Upper lobe of left lung (tissue), 6 donors: Measurements from ENCODE around the gene CLDN1. TPM values are rescaled to one million over a fixed set of nuclear protein-coding genes. Genes with fewer than 3 reads are reported as not detected.

Experiments
- ATAC-seq, 2 donors: fragments of 200-7000 bp; cut with Tn5 transposase; one replicate each; pipeline ENCODE4 v1.9.1; 2022; ENCODE audit warnings: mild to moderate bottlenecking in 2 of 2, moderate library complexity in 2 of 2; ENCODE audit not compliant: low FRiP score in 2 of 2
- DNase-seq, 2 donors: peaks; one replicate each; pipeline ENCODE4 v3.0.0-alpha.2; 2019 to 2020
- H3K27ac ChIP-seq, 4 donors: fragments of 200-600 bp; sonication (generic); one replicate each; pipeline ENCODE4 v1.5.1; 2016 to 2019
- H3K27me3 ChIP-seq, 4 donors: fragments of 200-600 bp; sonication (generic); one replicate each; pipeline ENCODE4 v1.5.1; 2017 to 2019
- H3K36me3 ChIP-seq, 4 donors: fragments of 200-600 bp; sonication (generic); one replicate each; pipeline ENCODE4 v1.5.1; 2016 to 2019
- H3K4me1 ChIP-seq, 4 donors: fragments of 200-600 bp; sonication (generic); one replicate each; pipeline ENCODE4 v1.5.1; 2018 to 2019
- H3K4me3 ChIP-seq, 4 donors: fragments of 200-600 bp; sonication (generic); one replicate each; pipeline ENCODE4 v1.5.1; 2017 to 2019; ENCODE audit warnings: mild to moderate bottlenecking in 2 of 4, moderate library complexity in 1 of 4
- H3K9me3 ChIP-seq, 4 donors: fragments of 200-600 bp; sonication (generic); one replicate each; pipeline ENCODE4 v1.5.1; 2018 to 2019
- CTCF ChIP-seq, 6 experiments: fragments of 450-650 bp in 4 of 6; fragments of 200-600 bp in 2 of 6; sonication (generic) in 2 of 6; IDR thresholded peaks; one replicate each; pipeline ENCODE4 v1.5.1; 2016 to 2019; ENCODE audit warnings: antibody characterized with exemption in 6 of 6
- EP300 ChIP-seq, 4 donors: sonication (generic); formaldehyde crosslinking; IDR thresholded peaks; one replicate each; pipeline ENCODE4 v1.5.1; 2017; ENCODE audit warnings: antibody characterized with exemption in 4 of 4, control low read depth in 2 of 4
- POLR2A ChIP-seq, 4 donors: fragments of 450-650 bp; IDR thresholded peaks; one replicate each; pipeline ENCODE4 v1.5.1; 2016 to 2017; ENCODE audit warnings: antibody characterized with exemption in 4 of 4, mild to moderate bottlenecking in 2 of 4
- POLR2AphosphoS5 ChIP-seq, 2 donors: sonication (generic); formaldehyde crosslinking; IDR thresholded peaks; one replicate each; pipeline ENCODE4 v1.5.1; 2017; ENCODE audit warnings: antibody characterized with exemption in 2 of 2
- WGBS, 2 donors: methylation state at CpG; one replicate each; pipeline ENCODE4 v1.1.5; 2017 to 2018; 5-methylcytosine and 5-hydroxymethylcytosine counted together
- total RNA-seq, 6 donors: library from RNA; depleted of rRNA in 4 of 6; stranded (reverse); fragments of >200 nt in 4 of 6; gene quantifications; one replicate each; pipeline versions ENCODE4 v1.1.0 to v1.2.1, GENCODE V29; 2016 to 2021
- donor health status: DM: no; HTN: no; CAD: no; lungs with moderate emphysema.
- donor health status: DM: no; HTN: yes; CAD: no; lungs with severe emphysema.

CLDN1 gene
- total RNA-seq: 10 to 100 TPM in 3 of 6 donors, 1 to 10 TPM in 3; 2.7 to 26.8 (median 11.2) TPM

GRCh38 chr3:190321789-190322603 lies at the start of gene CLDN1:
Gene CLDN1 (minus strand): TSS chr3:190322446. CDS start chr3:190322206, 240 bp downstream.
- DNase-seq (peak; percentile 84 to 95), ATAC-seq (peak; percentile 91 to 96)
- Histone ChIP-seq H3K9me3 (no peaks in the 10 kb centered on the region), H3K27ac (peak within 1 kb of the TSS in 2 of 4 donors; percentile 38 to 59), H3K4me3 (peak within 1 kb of the TSS; percentile 31 to 59 (median 52)), H3K36me3 (no peaks in the 10 kb centered on the region), H3K4me1 (peaks cover 4 to 25% (median 9%) of the 10 kb centered on the region in 4 donors), H3K27me3 (no peaks in the 10 kb centered on the region)
- 9 to 10% methylated on average over 23 to 32 of the region's 64 CpGs for WGBS, 2 donors
- peak in 3 of 4 donors; percentile 24 to 31 (median 26) for TF ChIP-seq POLR2A (IDR thresholded peaks at IDR 0.05)
- peak in 1 of 2 donors; percentile 63 for TF ChIP-seq POLR2AphosphoS5 (IDR thresholded peaks at IDR 0.05)
- no peak for TF ChIP-seq EP300 (IDR thresholded peaks at IDR 0.05)
- TF ChIP-seq CTCF (IDR thresholded peaks at IDR 0.05): peak; percentile 88 to 95 (median 92)

DNA sequence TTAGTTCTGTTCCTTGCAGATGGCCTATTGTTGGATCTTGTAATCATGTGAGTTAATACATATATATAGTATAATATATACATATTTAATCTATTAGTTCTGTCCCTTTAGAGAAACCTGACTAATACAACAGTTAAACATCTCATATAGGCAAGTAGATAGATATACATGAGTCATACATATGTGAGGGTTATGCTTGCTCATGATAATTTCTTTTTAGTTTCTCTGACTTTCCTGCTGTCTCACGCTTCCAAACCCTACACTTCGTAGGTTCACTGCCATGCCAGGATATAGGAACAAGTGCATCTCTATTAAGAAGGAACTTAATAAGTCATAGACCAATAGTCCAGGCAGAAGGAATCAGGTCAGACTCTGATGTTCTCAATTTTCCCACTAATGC lies 48.9 kb upstream of the CLDN1 start:
- TF ChIP-seq EP300 (IDR thresholded peaks at IDR 0.05) (no peak), POLR2A (IDR thresholded peaks at IDR 0.05) (no peak), POLR2AphosphoS5 (IDR thresholded peaks at IDR 0.05) (no peak), CTCF (IDR thresholded peaks at IDR 0.05) (no peak)
- WGBS, 2 donors: 47 to 50% methylated on average over 2 of the region's 2 CpGs

DNA sequence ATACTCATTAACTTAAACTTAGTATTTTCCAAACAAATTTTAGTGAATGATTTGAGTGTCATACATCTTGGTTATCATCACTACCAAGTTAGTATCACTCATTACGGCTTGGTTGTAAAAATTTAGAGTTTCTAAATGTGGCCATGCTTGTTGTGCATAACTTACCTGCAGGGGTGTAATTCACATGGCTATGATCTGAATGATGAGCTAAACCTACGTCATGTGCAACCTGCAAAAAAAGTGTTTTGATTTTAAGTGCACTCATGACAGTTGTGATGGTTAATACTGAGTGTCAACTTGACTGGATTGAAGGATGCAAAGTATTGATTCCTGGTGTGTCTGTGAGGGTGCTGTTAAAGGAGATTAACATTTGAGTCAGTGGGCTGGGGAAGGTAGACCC lies 48.1 kb upstream of the CLDN1 start:
- no peaks in the 10 kb centered on the region for H3K36me3 ChIP-seq
- H3K9me3 ChIP-seq: no peaks in the 10 kb centered on the region
- no peak overlapping the region for H3K27ac ChIP-seq
- DNase-seq (no peak), ATAC-seq (no peak)
- H3K27me3 ChIP-seq: no peaks in the 10 kb centered on the region
- WGBS, 2 donors: 88 to 95% methylated on average over 2 of the region's 2 CpGs
- H3K4me3 ChIP-seq: no peak overlapping the region
- TF ChIP-seq CTCF (IDR thresholded peaks at IDR 0.05) (no peak), POLR2A (IDR thresholded peaks at IDR 0.05) (no peak), EP300 (IDR thresholded peaks at IDR 0.05) (no peak), POLR2AphosphoS5 (IDR thresholded peaks at IDR 0.05) (no peak)
- no peaks in the 10 kb centered on the region for H3K4me1 ChIP-seq

More for the DNA sequence above, 48.9 kb upstream of the CLDN1 start:
- no peak for DNase-seq
- H3K4me3 ChIP-seq: no peak overlapping the region
- H3K36me3 ChIP-seq: no peaks in the 10 kb centered on the region
- H3K4me1 ChIP-seq: no peaks in the 10 kb centered on the region
- no peaks in the 10 kb centered on the region for H3K27me3 ChIP-seq
- ATAC-seq: no peak
- H3K27ac ChIP-seq: no peak overlapping the region
- no peaks in the 10 kb centered on the region for H3K9me3 ChIP-seq

DNA sequence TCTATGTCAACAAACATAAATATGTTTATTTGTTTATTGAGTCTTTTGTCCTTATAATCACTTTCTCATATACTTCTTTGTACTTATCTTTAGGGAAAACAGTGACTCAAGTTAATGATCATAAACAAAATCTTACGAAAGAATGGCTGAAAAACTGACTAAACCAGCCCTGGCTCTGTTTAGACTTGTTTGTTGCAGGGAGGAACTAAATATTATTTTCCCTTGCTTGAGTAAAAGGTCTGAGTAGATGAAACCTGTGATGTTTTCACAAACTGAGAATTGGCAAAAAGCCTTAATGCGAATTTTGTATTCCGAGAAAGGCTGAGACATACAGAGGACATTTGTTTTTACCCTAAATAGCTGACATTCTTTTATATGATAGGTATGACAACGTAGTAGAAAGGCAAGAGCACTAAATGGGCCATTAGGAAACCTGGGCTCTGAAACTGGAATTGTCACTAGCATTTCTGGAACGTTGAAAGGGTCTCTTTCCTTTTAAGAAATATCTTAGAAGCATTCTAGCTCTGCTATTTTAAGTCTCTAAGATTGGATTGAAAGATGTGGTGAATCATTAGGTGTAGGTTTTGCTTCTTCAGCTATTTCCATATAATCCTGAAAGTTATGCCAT lies 47.5 kb upstream of the CLDN1 start:
- H3K27me3 ChIP-seq: no peaks in the 10 kb centered on the region
- DNase-seq (no peak), ATAC-seq (no peak)
- WGBS, 2 donors: 80 to 82% methylated on average over 5 of the region's 5 CpGs
- no peaks in the 10 kb centered on the region for H3K9me3 ChIP-seq
- TF ChIP-seq CTCF (IDR thresholded peaks at IDR 0.05) (no peak), POLR2AphosphoS5 (IDR thresholded peaks at IDR 0.05) (no peak), POLR2A (IDR thresholded peaks at IDR 0.05) (no peak), EP300 (IDR thresholded peaks at IDR 0.05) (no peak)
- no peak overlapping the region for H3K27ac ChIP-seq
- H3K36me3 ChIP-seq: no peaks in the 10 kb centered on the region
- no peak overlapping the region for H3K4me3 ChIP-seq
- H3K4me1 ChIP-seq: no peaks in the 10 kb centered on the region
